Skeletal muscle satellite cell (primary cell): ENCODE data around the gene CLDN1.

Source experiments
- H3K27me3 ChIP-seq: 2 replicates; pipeline ENCODE4 v1.7.0; 2013; ENCODE audit warnings: low read length; ENCODE audit not compliant: control insufficient read depth, insufficient read depth
- H3K36me3 ChIP-seq: 2 replicates; pipeline ENCODE4 v1.7.0; 2013; ENCODE audit warnings: mild to moderate bottlenecking, control low read depth, low read length; ENCODE audit not compliant: insufficient read depth
- H3K4me1 ChIP-seq: 2 replicates; pipeline ENCODE4 v1.7.0; 2013; ENCODE audit warnings: low read length; ENCODE audit not compliant: control insufficient read depth, insufficient read depth
- H3K4me2 ChIP-seq: 2 replicates; pipeline ENCODE4 v1.7.0; 2013; ENCODE audit warnings: mild to moderate bottlenecking, low read length
- H3K4me3 ChIP-seq: 2 replicates; pipeline ENCODE4 v1.7.0; 2013; ENCODE audit warnings: low read length
- H3K9ac ChIP-seq: 2 replicates; pipeline ENCODE4 v1.7.0; 2013; ENCODE audit warnings: mild to moderate bottlenecking, low read depth, low read length, moderate library complexity
- H3K9me3 ChIP-seq: replicated peaks from 2 replicates; pipeline ENCODE4 v1.7.0; 2013; ENCODE audit warnings: mild to moderate bottlenecking, control low read depth, low read length

Gene CLDN1

DNA sequence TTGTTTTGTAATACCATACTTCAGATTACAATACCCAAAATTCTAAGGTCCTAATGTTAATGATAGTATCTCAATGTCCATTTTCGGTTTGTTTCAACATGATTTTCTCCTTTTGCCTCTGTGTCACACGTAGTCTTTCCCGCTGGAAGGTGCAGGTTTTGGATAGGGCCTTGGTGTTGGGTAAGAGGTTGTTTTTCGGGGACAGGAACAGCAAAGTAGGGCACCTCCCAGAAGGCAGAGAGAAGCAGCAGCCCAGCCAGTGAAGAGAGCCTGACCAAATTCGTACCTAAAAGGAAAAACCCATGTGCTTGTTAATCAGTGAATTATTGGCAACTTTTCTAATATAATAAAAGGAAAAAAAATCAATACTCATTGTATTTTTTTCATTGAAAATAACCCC lies 14.1 kb downstream of the CLDN1 start:
- Histone ChIP-seq H3K36me3 (no peaks in the 10 kb centered on the region), H3K27me3 (no peaks in the 10 kb centered on the region), H3K9me3 (no peaks in the 10 kb centered on the region), H3K9ac (no peak overlapping the region), H3K4me1 (peaks cover 16% of the 10 kb centered on the region), H3K4me3 (no peak overlapping the region), H3K4me2 (no peak overlapping the region)

DNA sequence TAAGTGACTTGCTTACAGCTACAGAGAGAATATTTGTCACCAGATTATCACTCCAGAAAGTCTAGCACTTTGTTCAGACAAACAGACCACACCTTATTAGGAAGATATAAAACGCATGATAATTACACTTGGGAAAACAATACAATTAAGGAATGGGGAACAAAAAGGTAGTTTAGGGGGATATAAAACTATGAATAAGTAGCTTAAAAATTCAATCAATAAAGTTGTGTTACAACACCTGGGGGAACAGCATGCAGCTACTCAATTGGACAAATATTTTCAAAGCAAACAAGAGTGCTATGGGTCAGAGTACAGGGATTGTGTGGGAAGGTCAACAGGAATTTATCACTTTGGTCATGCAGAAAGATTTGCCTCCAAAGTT lies 15.1 kb downstream of the CLDN1 start:
- H3K27me3 ChIP-seq, result no peaks in the 10 kb centered on the region
- no peaks in the 10 kb centered on the region for H3K9me3 ChIP-seq
- H3K4me1 ChIP-seq, result peaks cover 19% of the 10 kb centered on the region
- H3K4me3 ChIP-seq, result no peak overlapping the region
- H3K4me2 ChIP-seq, result no peak overlapping the region
- no peak overlapping the region for H3K9ac ChIP-seq
- H3K36me3 ChIP-seq, result no peaks in the 10 kb centered on the region

DNA sequence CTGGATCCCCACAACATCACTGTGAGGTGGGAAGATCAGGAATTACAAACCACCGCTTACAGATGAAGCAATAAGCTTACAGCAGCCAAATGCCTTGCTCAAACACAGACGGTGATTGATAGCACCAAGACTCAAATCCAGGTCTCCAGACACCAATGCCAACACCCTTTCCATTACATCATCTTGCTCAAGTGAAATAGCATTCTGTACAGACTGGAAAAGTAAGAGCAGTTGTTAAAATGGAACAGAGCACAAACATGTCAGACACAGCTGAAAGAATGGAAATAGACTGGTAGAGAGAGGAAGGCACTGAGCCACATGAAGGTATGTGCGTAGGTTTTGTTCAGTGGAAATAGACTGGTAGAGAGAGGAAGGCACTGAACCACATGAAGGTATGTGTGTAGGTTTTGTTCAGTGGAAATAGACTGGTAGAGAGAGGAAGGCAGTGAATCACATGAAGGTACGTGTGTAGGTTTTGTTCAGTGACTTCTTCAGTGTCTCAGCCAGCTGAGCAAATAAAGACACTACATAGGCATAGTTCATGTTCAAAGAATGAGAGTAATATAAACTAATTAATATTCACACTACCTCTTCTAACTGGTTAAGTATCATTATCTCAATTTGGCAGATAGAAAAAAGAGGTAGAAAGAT lies 15.6 kb downstream of the CLDN1 start:
- H3K4me3 ChIP-seq, result no peak overlapping the region
- H3K27me3 ChIP-seq, result no peaks in the 10 kb centered on the region
- H3K9ac ChIP-seq, result no peak overlapping the region
- peaks cover 20% of the 10 kb centered on the region for H3K4me1 ChIP-seq
- no peak overlapping the region for H3K4me2 ChIP-seq
- H3K9me3 ChIP-seq, result no peaks in the 10 kb centered on the region
- H3K36me3 ChIP-seq, result no peaks in the 10 kb centered on the region

DNA sequence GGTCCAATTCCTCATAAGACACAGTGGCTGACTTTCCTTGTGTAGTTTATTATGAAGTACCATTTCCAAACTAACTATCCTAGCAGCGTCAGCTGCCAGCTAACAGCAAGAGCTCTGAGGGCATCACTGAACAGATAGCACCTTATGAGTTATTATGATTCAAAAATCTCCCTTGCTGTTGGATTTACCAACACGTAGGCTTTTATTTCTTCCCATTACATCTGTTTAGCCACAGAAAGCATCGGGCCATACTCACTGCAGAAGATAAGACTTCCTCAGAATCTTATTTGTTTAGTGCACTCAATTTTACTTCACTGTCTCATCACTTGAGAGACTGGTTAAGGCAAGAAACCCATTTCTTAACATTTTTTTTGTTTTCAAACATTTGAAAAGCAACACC lies 16.2 kb downstream of the CLDN1 start:
- H3K27me3 ChIP-seq, result no peaks in the 10 kb centered on the region
- H3K4me3 ChIP-seq, result no peak overlapping the region
- no peak overlapping the region for H3K9ac ChIP-seq
- no peak overlapping the region for H3K4me2 ChIP-seq
- H3K36me3 ChIP-seq, result no peaks in the 10 kb centered on the region
- H3K9me3 ChIP-seq, result no peaks in the 10 kb centered on the region
- H3K4me1 ChIP-seq, result peaks cover 20% of the 10 kb centered on the region

DNA sequence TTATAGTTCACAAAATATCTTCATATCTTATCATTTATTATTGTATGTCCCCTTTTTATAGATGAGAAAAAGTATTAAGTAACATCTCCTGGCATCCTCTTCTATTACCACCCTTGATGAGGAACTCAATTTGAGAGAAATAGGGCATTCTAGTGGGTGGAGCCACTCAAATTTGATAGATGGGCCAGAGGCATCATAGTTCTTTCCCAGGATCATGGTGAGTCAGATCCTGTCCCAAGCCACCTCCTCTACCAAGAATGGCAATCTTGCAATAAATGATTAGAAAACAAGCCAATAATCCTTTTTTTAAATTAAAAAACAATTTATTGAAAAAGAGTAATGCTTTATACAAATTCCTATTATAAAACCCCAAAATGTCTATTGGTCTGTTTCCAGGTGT lies 16.8 kb downstream of the CLDN1 start:
- H3K4me1 ChIP-seq, result peaks cover 20% of the 10 kb centered on the region
- H3K36me3 ChIP-seq, result no peaks in the 10 kb centered on the region
- no peak overlapping the region for H3K9ac ChIP-seq
- no peaks in the 10 kb centered on the region for H3K9me3 ChIP-seq
- no peak overlapping the region for H3K4me2 ChIP-seq
- H3K27me3 ChIP-seq, result no peaks in the 10 kb centered on the region
- no peak overlapping the region for H3K4me3 ChIP-seq

DNA sequence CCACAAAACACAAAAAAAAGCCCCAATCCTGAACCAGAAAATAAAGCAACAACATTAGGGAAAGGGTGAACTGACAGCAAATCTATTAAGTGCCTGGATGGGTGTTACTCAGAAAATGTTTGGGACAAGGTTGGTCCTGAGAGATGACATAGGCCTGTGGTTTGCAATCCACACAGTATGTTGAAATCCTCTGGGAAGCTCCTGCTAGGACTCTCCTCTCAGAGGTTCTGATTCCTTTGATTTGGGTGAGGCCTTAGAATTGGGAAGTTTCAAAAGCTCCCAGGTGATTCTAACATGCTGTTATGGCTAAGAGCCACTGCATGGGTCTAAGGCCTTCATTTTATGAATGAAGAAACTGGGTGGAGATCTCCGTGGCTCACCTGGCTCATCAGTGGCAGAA lies 18.4 kb downstream of the CLDN1 start:
- H3K4me1 ChIP-seq, result peaks cover 20% of the 10 kb centered on the region
- no peak overlapping the region for H3K4me3 ChIP-seq
- no peak overlapping the region for H3K9ac ChIP-seq
- no peaks in the 10 kb centered on the region for H3K9me3 ChIP-seq
- no peaks in the 10 kb centered on the region for H3K27me3 ChIP-seq
- H3K36me3 ChIP-seq, result no peaks in the 10 kb centered on the region
- H3K4me2 ChIP-seq, result no peak overlapping the region

DNA sequence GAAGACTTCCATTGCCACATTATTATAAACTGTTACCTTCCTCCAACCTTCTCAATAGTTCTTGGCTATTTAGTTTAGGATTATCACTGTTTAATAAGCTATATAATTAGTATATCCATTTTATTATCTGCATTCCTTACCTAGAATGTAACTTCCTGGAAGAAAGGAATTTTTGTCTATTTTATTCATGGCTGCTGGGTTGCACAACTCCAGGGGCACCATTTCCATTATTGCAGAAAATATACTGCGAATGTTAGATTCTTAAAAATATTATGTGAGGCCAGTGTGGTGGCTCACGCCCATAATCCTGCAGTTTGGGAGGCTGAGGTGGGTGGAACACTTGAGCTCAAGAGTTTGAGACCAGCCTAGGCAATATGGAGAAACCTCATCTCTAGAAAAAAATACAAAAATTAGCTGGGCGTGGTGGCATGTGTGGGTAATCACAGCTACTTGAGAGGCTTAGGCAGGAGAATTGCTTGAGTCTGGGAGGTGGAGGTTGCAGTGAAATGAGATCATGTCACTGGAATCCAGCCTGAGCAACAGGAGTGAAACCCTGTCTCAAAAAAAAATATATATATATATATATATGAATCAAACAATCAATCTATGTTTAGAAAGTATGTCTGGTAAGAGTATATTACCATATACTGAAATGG lies 19.9 kb downstream of the CLDN1 start:
- Histone ChIP-seq H3K27me3 (no peaks in the 10 kb centered on the region), H3K4me3 (no peak overlapping the region), H3K9ac (no peak overlapping the region), H3K4me2 (no peak overlapping the region), H3K4me1 (peaks cover 18% of the 10 kb centered on the region), H3K9me3 (no peaks in the 10 kb centered on the region), H3K36me3 (no peaks in the 10 kb centered on the region)

DNA sequence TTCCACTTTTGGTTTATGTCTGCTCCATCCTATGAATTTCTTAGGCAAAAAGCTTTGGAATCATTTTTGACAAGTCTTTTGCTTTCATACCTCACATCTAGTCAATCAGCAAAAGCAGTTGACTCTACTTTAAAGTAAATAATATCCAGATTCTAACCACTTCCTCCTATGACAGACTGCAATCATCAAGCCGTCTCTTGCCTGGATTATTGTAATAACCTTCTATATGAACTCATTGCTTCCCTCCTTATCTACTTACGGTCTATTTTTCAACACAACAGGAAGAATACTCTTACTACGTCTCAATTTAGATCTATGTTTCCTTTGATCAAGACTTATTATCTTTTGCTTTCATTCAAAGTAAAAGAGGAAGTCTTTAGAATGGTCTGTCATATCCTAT lies 20.7 kb downstream of the CLDN1 start:
- no peaks in the 10 kb centered on the region for H3K27me3 ChIP-seq

DNA sequence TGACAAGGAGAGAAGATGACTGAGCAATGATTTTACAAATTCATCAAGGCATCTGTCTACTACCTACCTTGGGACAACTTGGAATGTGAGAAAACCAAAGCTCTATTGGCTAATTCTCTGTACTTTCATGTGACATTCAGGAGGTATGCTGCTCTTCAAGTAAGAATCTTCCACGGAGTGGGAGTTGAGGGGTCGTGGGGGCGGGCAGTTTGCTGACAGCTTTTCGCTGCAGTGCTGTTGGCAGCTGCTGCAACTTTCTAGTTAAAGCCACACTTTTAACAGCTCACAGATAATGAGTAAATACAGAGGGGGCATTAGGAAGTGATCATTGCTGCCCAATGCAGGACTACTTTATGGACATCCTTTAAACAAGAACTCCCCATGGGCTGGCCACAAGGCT lies 22.3 kb downstream of the CLDN1 start:
- Histone ChIP-seq H3K4me3 (no peak overlapping the region), H3K4me1 (peaks cover 4% of the 10 kb centered on the region), H3K36me3 (no peaks in the 10 kb centered on the region), H3K4me2 (no peak overlapping the region), H3K9ac (no peak overlapping the region), H3K9me3 (no peaks in the 10 kb centered on the region), H3K27me3 (no peaks in the 10 kb centered on the region)

More for the DNA sequence above, 20.7 kb downstream of the CLDN1 start:
- no peak overlapping the region for H3K4me2 ChIP-seq
- H3K9ac ChIP-seq, result no peak overlapping the region
- no peaks in the 10 kb centered on the region for H3K36me3 ChIP-seq
- no peak overlapping the region for H3K4me3 ChIP-seq
- H3K9me3 ChIP-seq, result no peaks in the 10 kb centered on the region
- peaks cover 11% of the 10 kb centered on the region for H3K4me1 ChIP-seq

DNA sequence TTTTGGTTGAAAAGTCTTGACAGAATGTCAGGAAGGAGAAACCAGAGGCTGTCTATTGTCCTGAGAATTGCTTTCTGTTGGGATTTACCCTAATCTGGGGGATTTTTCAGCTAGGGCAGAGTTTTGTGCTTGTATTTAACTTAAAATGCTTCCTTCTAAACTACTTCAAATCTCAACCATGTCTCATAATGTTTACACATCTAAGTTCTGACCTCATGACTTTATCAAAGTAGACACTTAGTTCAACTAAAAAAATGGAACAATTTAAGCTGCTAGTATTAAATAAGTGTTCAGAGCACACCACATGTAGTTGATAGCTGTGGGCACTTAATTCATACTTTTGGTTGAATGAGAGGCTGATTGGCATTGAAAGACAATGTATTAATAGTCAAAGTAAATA lies 28.2 kb downstream of the CLDN1 start:
- Histone ChIP-seq H3K36me3 (no peaks in the 10 kb centered on the region), H3K4me1 (no peaks in the 10 kb centered on the region), H3K4me2 (no peak overlapping the region), H3K9ac (no peak overlapping the region), H3K27me3 (no peaks in the 10 kb centered on the region), H3K4me3 (no peak overlapping the region), H3K9me3 (no peaks in the 10 kb centered on the region)

DNA sequence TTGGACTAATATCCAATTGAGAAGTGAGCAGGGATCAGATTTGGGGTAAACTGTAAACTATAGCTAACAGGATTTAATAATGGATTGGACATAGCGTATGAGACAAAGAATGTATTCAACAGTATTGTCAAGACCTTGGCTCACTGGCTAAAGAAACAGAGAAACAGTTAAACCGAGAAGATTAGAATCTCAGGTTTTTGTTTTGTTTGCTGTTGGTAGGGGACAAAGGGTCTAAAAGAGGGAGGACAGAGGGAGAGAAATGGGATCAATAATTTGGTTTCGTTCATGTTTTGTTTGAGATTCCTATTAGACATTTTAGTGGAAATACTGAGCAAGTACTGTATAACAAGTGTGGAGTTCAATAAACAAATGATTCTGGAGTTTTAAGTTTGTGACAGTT lies 28.6 kb downstream of the CLDN1 start:
- Histone ChIP-seq H3K27me3 (no peaks in the 10 kb centered on the region), H3K9me3 (no peaks in the 10 kb centered on the region), H3K36me3 (no peaks in the 10 kb centered on the region), H3K9ac (no peak overlapping the region), H3K4me1 (no peaks in the 10 kb centered on the region), H3K4me3 (no peak overlapping the region), H3K4me2 (no peak overlapping the region)

DNA sequence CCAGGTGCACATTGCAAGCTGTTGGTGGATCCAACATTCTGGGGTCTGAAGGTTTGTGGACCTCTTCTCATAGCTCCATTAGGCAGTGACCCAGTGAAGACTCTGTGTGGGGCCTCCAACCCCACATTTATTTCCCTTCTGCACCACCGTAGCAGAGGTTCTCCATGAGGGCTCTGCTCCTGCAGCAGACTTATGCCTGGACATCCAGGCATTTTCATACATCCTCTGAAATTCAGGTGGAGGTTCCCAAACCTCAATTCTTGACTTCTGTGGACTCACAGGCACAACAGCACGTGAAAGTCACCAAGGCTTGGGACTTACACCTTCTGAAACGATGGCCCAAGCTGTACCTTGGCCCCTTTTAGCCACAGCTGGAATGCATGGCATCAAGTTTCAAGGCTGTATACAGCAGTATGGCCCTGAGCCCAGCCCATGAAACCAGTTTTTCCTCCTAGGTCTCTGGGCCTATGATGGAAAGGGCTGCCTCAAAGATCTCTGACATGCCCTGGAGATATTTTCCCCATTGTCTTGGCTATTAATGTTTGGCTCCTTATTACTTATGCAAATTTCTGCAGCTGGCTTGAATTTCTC lies 30.2 kb downstream of the CLDN1 start:
- H3K4me2 ChIP-seq, result no peak overlapping the region
- no peaks in the 10 kb centered on the region for H3K9me3 ChIP-seq
- no peak overlapping the region for H3K4me3 ChIP-seq
- H3K9ac ChIP-seq, result no peak overlapping the region
- H3K4me1 ChIP-seq, result no peaks in the 10 kb centered on the region
- H3K36me3 ChIP-seq, result no peaks in the 10 kb centered on the region
- no peaks in the 10 kb centered on the region for H3K27me3 ChIP-seq
